Duodenal mucosa (tissue), 2 donors: ENCODE results near the gene ABHD15.
"Not testable (repeated sequence)": the region's sequence is repeated elsewhere in the genome, so short reads cannot be mapped to it uniquely, and the experiment has no call there.

Experiments used
- H3K27ac ChIP-seq: one replicate; pipeline ENCODE4 v1.7.0; 2013; ENCODE audit warnings: low read depth, low read length
- H3K27me3 ChIP-seq, 2 donors: one replicate each; pipeline ENCODE4 v1.7.0; 2013; ENCODE audit warnings: low read length in 2 of 2, control low read depth in 1 of 2; ENCODE audit not compliant: insufficient read depth in 2 of 2, control insufficient read depth in 1 of 2
- H3K36me3 ChIP-seq, 2 donors: one replicate each; pipeline ENCODE4 v1.7.0; 2013; ENCODE audit warnings: low read length in 2 of 2, control low read depth in 1 of 2; ENCODE audit not compliant: insufficient read depth in 2 of 2, control insufficient read depth in 1 of 2
- H3K4me1 ChIP-seq, 2 donors: one replicate each; pipeline ENCODE4 v1.7.0; 2013; ENCODE audit warnings: low read length in 2 of 2, control low read depth in 1 of 2; ENCODE audit not compliant: insufficient read depth in 2 of 2, control insufficient read depth in 1 of 2
- H3K4me3 ChIP-seq, 2 donors: one replicate each; pipeline ENCODE4 v1.7.0; 2013; ENCODE audit warnings: low read length in 2 of 2, low read depth in 1 of 2
- H3K9ac ChIP-seq, 2 donors: one replicate each; pipeline ENCODE4 v1.7.0; 2013; ENCODE audit warnings: low read length in 2 of 2, low read depth in 1 of 2
- H3K9me3 ChIP-seq, 2 donors: one replicate each; pipeline ENCODE4 v1.7.0; 2013; ENCODE audit warnings: low read length in 2 of 2, control low read depth in 1 of 2; ENCODE audit not compliant: control insufficient read depth in 1 of 2

ABHD15 gene

GRCh38 chr17:29565643-29566472, 979 bp downstream of the ABHD15 start:
- Histone ChIP-seq H3K4me1 (peaks cover 23 to 63% of the 10 kb centered on the region in 2 donors), H3K9ac (peak overlapping the region; percentile 55 to 79), H3K27ac (peak overlapping the region; percentile 73), H3K9me3 (no peaks in the 10 kb centered on the region), H3K4me3 (peak overlapping the region; percentile 73 to 86), H3K27me3 (no peaks in the 10 kb centered on the region), H3K36me3 (peaks cover 16 to 18% of the 10 kb centered on the region in 2 donors)

GRCh38 chr17:29563816-29564215, 3.0 kb downstream of the ABHD15 start:
- Histone ChIP-seq H3K4me3 (no peak overlapping the region), H3K9ac (peak overlapping the region in 1 of 2 donors; percentile 15), H3K27ac (no peak overlapping the region), H3K9me3 (no peaks in the 10 kb centered on the region), H3K36me3 (peaks cover 14 to 21% of the 10 kb centered on the region in 2 donors), H3K4me1 (peaks cover 16 to 52% of the 10 kb centered on the region in 2 donors), H3K27me3 (no peaks in the 10 kb centered on the region)

GRCh38 chr17:29562615-29563014, 4.2 kb downstream of the ABHD15 start:
- H3K9me3 ChIP-seq: no peaks in the 10 kb centered on the region
- peaks cover 17 to 51% of the 10 kb centered on the region in 2 donors for H3K4me1 ChIP-seq
- no peaks in the 10 kb centered on the region for H3K27me3 ChIP-seq
- peak overlapping the region in 1 of 2 donors; percentile 18 for H3K9ac ChIP-seq
- peaks cover 14 to 21% of the 10 kb centered on the region in 2 donors for H3K36me3 ChIP-seq
- H3K27ac ChIP-seq: no peak overlapping the region
- no peak overlapping the region for H3K4me3 ChIP-seq

- Histone ChIP-seq H3K36me3 (peaks cover 14 to 21% of the 10 kb centered on the region in 2 donors), H3K9me3 (no peaks in the 10 kb centered on the region), H3K4me3 (peak overlapping the region in 1 of 2 donors; percentile 23), H3K27ac (no peak overlapping the region), H3K27me3 (no peaks in the 10 kb centered on the region), H3K9ac (no peak overlapping the region), H3K4me1 (peaks cover 22 to 58% of the 10 kb centered on the region in 2 donors)
Observed at GRCh38 chr17:29561554-29562517, 5.0 kb downstream of the ABHD15 start.

- Histone ChIP-seq H3K36me3 (peaks cover 14 to 21% of the 10 kb centered on the region in 2 donors), H3K4me1 (peaks cover 18 to 55% of the 10 kb centered on the region in 2 donors), H3K4me3 (peak overlapping the region in 1 of 2 donors; percentile 24), H3K9me3 (no peaks in the 10 kb centered on the region), H3K9ac (no peak overlapping the region), H3K27ac (no peak overlapping the region), H3K27me3 (no peaks in the 10 kb centered on the region)
Observed at GRCh38 chr17:29560316-29560715, 6.5 kb downstream of the ABHD15 start.

- peaks cover 20 to 50% of the 10 kb centered on the region in 2 donors for H3K4me1 ChIP-seq
- no peaks in the 10 kb centered on the region for H3K9me3 ChIP-seq
- H3K36me3 ChIP-seq: peaks cover 14 to 21% of the 10 kb centered on the region in 2 donors
- no peak overlapping the region for H3K9ac ChIP-seq
- H3K27ac ChIP-seq: no peak overlapping the region
- H3K27me3 ChIP-seq: no peaks in the 10 kb centered on the region
- H3K4me3 ChIP-seq: no peak overlapping the region
Observed at GRCh38 chr17:29559640-29560039, 7.2 kb downstream of the ABHD15 start.

- H3K9ac ChIP-seq, H3K27ac ChIP-seq, H3K4me3 ChIP-seq, H3K9me3 ChIP-seq, H3K27me3 ChIP-seq: not testable (repeated sequence)
- Histone ChIP-seq H3K4me1 (peaks cover 14 to 42% of the 10 kb centered on the region in 2 donors), H3K36me3 (peaks cover 14 to 21% of the 10 kb centered on the region in 2 donors)
Observed at GRCh38 chr17:29558139-29558538, 8.7 kb downstream of the ABHD15 start.

GRCh38 chr17:29557739-29558116, 9.1 kb downstream of the ABHD15 start:
- no peaks in the 10 kb centered on the region for H3K9me3 ChIP-seq
- peaks cover 13 to 19% of the 10 kb centered on the region in 2 donors for H3K36me3 ChIP-seq
- H3K9ac ChIP-seq: no peak overlapping the region
- no peak overlapping the region for H3K27ac ChIP-seq
- H3K4me1 ChIP-seq: peaks cover 14 to 38% of the 10 kb centered on the region in 2 donors
- no peak overlapping the region for H3K4me3 ChIP-seq
- no peaks in the 10 kb centered on the region for H3K27me3 ChIP-seq

- H3K27ac ChIP-seq: no peak overlapping the region
- H3K36me3 ChIP-seq: peaks cover 8 to 14% of the 10 kb centered on the region in 2 donors
- no peak overlapping the region for H3K4me3 ChIP-seq
- no peaks in the 10 kb centered on the region for H3K27me3 ChIP-seq
- H3K4me1 ChIP-seq: peaks cover 14 to 33% of the 10 kb centered on the region in 2 donors
- no peak overlapping the region for H3K9ac ChIP-seq
- no peaks in the 10 kb centered on the region for H3K9me3 ChIP-seq
Observed at GRCh38 chr17:29557085-29557738, 9.6 kb downstream of the ABHD15 start.
